Thyroid gland (tissue), 4 donors: ENCODE measurements around the gene CST3. TPM values are rescaled to one million over a fixed set of nuclear protein-coding genes. Genes with fewer than 3 reads are reported as not detected.

Experiments
- DNase-seq, 2 donors: peaks; one replicate each; pipeline ENCODE4 v3.0.0-alpha.2; 2019
- H3K27ac ChIP-seq, 3 donors: fragments of 200-600 bp; sonication (generic); 1 replicate in 2 of 3; 2 replicates in 1 of 3; pipeline ENCODE4 v1.5.1; 2016 to 2019; ENCODE audit warnings: mild to moderate bottlenecking in 1 of 3, moderate library complexity in 1 of 3
- H3K27me3 ChIP-seq: fragments of 200-600 bp; sonication (generic); one replicate; pipeline ENCODE4 v1.5.1; 2019
- H3K36me3 ChIP-seq, 2 donors: fragments of 200-600 bp; sonication (generic); one replicate each; pipeline ENCODE4 v1.5.1; 2016 to 2019
- H3K4me1 ChIP-seq, 2 donors: fragments of 200-600 bp; sonication (generic); one replicate each; pipeline ENCODE4 v1.5.1; 2017 to 2019
- H3K4me3 ChIP-seq, 3 donors: fragments of 200-600 bp; sonication (generic); replicated peaks in 1 of 3; 1 replicate in 2 of 3; 2 replicates in 1 of 3; pipeline ENCODE4 v1.5.1; 2016; ENCODE audit warnings: mild to moderate bottlenecking in 1 of 3
- H3K9me3 ChIP-seq: fragments of 200-600 bp; sonication (generic); one replicate; pipeline ENCODE4 v1.5.1; 2017
- POLR2A ChIP-seq, 2 donors: fragments of 450-650 bp; IDR thresholded peaks; one replicate each; pipeline ENCODE4 v1.6.1; 2017; ENCODE audit warnings: antibody characterized with exemption in 2 of 2, mild to moderate bottlenecking in 2 of 2, moderate library complexity in 1 of 2
- WGBS, 2 donors: methylation state at CpG; one replicate each; pipeline ENCODE4 v1.1.5; 2017; 5-methylcytosine and 5-hydroxymethylcytosine counted together
- intact Hi-C: fragments of 100-400 bp; cut with DNase I; formaldehyde crosslinking; loops from one replicate; pipeline ENCODE4 v1.15.1; 2023
- total RNA-seq, 4 donors: library from RNA; depleted of rRNA; stranded (reverse); fragments of >200 nt; gene quantifications; one replicate each; pipeline ENCODE4 v1.2.3, GENCODE V29; 2016
- TF ChIP-seq, protein P1 (sequence below), 6 experiments: fragments of 200-600 bp in 3 of 6; fragments of 450-650 bp in 3 of 6; sonication (generic) in 3 of 6; IDR thresholded peaks; one replicate each; pipeline ENCODE4 v1.5.1; 2016 to 2019; ENCODE audit warnings: antibody characterized with exemption in 6 of 6, mild to moderate bottlenecking in 2 of 6, inconsistent platforms in 1 of 6, moderate library complexity in 1 of 6

Gene CST3
- total RNA-seq, 4 donors from 2014 or later = 638 to 1,425 (median 898) TPM

DNA sequence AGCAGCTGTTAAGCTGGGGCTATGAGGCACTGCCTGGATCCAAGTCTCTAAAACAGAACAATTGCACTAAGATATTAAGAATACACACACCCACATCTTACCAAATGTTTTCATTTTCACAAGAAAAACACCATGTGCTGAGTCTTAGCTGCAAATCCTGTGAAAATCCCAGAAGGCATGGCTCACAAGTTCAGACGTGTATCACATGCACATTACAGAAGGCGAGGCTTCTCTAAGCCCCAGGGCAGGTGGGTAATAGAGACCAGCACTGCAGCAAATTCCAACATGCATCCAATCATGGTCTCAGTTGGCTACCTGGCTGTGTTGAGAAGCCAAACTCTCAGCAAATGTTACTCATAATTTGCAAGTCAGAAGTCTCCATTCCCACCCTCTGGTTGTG is 16.2 kb upstream of the CST3 start:
- Histone ChIP-seq H3K27ac (no peak overlapping the region), H3K27me3 (no peaks in the 10 kb centered on the region)
- DNase-seq = no peak

DNA sequence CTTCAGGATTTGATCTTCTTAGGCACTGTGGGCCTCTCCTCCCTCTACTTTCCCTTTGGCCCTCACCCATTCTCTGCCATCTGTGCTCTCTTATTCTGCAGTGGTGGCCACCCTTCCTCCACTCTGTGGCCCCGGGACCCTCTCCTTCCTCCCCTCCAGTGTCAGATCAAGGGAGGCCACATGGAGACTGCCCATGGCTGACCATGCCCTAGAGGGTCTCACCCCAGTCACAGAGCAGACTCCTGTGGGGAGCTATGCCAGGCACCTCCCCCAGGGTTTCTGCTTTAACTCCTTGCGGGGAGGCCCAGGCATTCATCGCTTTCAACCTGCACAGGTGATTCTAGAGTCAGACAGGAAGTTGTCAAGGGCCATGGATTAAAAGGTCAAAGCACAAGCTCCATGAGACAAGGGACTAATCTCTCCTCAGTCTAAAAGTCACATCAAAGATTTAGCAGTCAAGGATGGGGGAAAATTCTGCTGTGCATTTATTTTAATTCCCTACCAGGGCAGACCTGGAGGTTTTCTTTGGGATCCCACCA is 15.7 kb upstream of the CST3 start:
- WGBS, 2 donors = 80 to 82% methylated on average over 3 of the region's 3 CpGs
- no peak for DNase-seq
- Histone ChIP-seq H3K4me1 (peaks cover 0 to 9% of the 10 kb centered on the region in 2 donors), H3K36me3 (no peaks in the 10 kb centered on the region), H3K27me3 (no peaks in the 10 kb centered on the region), H3K9me3 (no peaks in the 10 kb centered on the region), H3K27ac (no peak overlapping the region), H3K4me3 (no peak overlapping the region)
- intact Hi-C loops = no loop called here
- no peak for TF ChIP-seq POLR2A (IDR thresholded peaks at IDR 0.05)
- TF ChIP-seq, protein P1, sequence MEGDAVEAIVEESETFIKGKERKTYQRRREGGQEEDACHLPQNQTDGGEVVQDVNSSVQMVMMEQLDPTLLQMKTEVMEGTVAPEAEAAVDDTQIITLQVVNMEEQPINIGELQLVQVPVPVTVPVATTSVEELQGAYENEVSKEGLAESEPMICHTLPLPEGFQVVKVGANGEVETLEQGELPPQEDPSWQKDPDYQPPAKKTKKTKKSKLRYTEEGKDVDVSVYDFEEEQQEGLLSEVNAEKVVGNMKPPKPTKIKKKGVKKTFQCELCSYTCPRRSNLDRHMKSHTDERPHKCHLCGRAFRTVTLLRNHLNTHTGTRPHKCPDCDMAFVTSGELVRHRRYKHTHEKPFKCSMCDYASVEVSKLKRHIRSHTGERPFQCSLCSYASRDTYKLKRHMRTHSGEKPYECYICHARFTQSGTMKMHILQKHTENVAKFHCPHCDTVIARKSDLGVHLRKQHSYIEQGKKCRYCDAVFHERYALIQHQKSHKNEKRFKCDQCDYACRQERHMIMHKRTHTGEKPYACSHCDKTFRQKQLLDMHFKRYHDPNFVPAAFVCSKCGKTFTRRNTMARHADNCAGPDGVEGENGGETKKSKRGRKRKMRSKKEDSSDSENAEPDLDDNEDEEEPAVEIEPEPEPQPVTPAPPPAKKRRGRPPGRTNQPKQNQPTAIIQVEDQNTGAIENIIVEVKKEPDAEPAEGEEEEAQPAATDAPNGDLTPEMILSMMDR (IDR thresholded peaks at IDR 0.05) = no peak

More for the DNA sequence above, 16.2 kb upstream of the CST3 start:
- 72 to 88% methylated on average over 1 to 2 of the region's 2 CpGs for WGBS, 2 donors
- H3K4me3 ChIP-seq = no peak overlapping the region
- H3K9me3 ChIP-seq = no peaks in the 10 kb centered on the region
- intact Hi-C loops = no loop called here
- H3K36me3 ChIP-seq = no peaks in the 10 kb centered on the region
- H3K4me1 ChIP-seq = peaks cover 0 to 9% of the 10 kb centered on the region in 2 donors
- no peak for TF ChIP-seq POLR2A (IDR thresholded peaks at IDR 0.05)
- TF ChIP-seq, protein P1 (IDR thresholded peaks at IDR 0.05) = no peak

DNA sequence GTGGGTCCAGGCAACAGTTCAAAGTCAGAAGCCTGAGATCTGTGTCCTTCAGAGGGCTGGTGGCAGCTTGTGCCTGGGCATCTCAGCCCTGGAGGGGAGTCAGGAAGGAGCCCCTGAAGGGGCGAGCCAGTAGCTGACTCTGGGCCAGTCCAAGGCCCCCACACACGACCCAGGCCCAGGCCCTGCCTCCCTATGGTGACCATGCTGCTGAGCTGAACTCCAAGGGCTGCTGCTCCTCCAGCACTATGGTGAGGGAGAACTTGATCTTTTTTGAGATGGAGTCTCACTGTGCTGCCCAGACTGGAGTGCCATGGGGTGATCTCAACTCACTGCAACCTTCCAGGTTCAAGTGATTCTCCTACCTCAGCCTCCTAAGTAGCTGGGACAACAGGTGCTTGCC is 15.2 kb upstream of the CST3 start:
- Histone ChIP-seq H3K9me3 (no peaks in the 10 kb centered on the region), H3K27me3 (no peaks in the 10 kb centered on the region), H3K4me1 (peaks cover 0 to 9% of the 10 kb centered on the region in 2 donors), H3K4me3 (no peak overlapping the region), H3K27ac (no peak overlapping the region), H3K36me3 (no peaks in the 10 kb centered on the region)
- intact Hi-C loops = no loop called here
- no peak for DNase-seq
- WGBS, 2 donors = 60 to 75% methylated on average over 1 to 2 of the region's 2 CpGs
- no peak for TF ChIP-seq POLR2A (IDR thresholded peaks at IDR 0.05)
- TF ChIP-seq, protein P1 (IDR thresholded peaks at IDR 0.05) = no peak

DNA sequence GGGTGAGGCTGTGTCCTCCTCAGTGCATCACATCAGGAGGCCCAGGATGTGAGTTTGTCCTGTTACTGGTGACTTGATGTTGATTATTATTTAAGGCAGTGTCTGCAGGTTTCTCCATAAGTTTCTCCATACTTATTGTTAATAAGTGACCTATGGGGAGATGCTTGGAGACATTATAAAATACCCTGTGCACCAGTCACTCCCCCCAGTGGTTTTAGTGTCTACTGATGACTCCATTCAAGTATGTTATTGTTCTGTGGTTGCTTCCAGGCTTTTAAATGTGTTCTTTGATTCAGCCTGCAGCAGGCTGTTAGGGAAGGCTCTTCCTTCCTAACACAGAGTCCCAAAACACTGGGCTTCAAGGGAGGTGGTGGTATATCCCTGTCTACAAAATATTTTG is 14.6 kb upstream of the CST3 start:
- TF ChIP-seq POLR2A (IDR thresholded peaks at IDR 0.05) = no peak
- TF ChIP-seq, protein P1 (IDR thresholded peaks at IDR 0.05) = no peak
- peaks cover 0 to 9% of the 10 kb centered on the region in 2 donors for H3K4me1 ChIP-seq
- no peak for DNase-seq
- no peak overlapping the region for H3K27ac ChIP-seq
- no peak overlapping the region for H3K4me3 ChIP-seq
- H3K27me3 ChIP-seq = no peaks in the 10 kb centered on the region
- no peaks in the 10 kb centered on the region for H3K36me3 ChIP-seq
- intact Hi-C loops = no loop called here
- no peaks in the 10 kb centered on the region for H3K9me3 ChIP-seq

DNA sequence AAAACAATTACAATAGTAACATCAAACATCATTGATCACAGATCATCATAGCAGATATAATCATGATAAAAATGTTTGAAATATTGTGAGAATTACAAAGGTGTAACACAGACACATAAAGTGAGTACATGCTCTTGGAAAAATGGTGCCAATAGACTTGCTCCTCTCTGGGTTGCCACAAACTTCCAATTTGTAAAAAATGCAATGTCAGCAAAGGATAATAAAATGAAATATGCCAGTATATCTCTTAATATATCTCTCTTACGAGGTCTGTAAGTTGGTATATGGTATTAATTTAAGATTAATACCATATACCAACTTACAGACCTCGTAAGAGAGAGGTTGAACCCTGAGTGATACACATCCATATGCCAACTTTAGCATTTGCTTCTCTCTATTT is 13.4 kb upstream of the CST3 start:
- H3K9me3 ChIP-seq = no peaks in the 10 kb centered on the region
- no peaks in the 10 kb centered on the region for H3K36me3 ChIP-seq
- intact Hi-C loops = no loop called here
- H3K4me1 ChIP-seq = peaks cover 0 to 7% of the 10 kb centered on the region in 2 donors
- TF ChIP-seq POLR2A (IDR thresholded peaks at IDR 0.05) = no peak
- TF ChIP-seq, protein P1 (IDR thresholded peaks at IDR 0.05) = no peak
- H3K27me3 ChIP-seq = no peaks in the 10 kb centered on the region
- DNase-seq = no peak
- H3K27ac ChIP-seq = no peak overlapping the region
- no peak overlapping the region for H3K4me3 ChIP-seq
- 91 to 94% methylated on average over 2 of the region's 2 CpGs for WGBS, 2 donors
